Activated T-helper 1 cell treated with anti-CD3 and anti-CD28 coated beads, Interleukin-12 subunit alpha, Interleukin-12 subunit beta, Interleukin-2, Interleukin-4 antibody, amounts not matched to agents 30 ng/mL and 10 ng/mL and 1 ng/mL, durations not matched to agents 14 hours and 24 hours and 36 hours (primary cell): ENCODE measurements around the gene ENAH. TPM values are rescaled to one million over a fixed set of nuclear protein-coding genes. Genes with fewer than 3 reads are reported as not detected.

Experiments
- DNase-seq: peaks from one replicate; pipeline ENCODE4 v3.0.0; 2021; ENCODE audit warnings: low spot score
- H3K27ac Mint-ChIP-seq: one replicate; pipeline ENCODE4 v1.8.0; 2021; ENCODE audit warnings: mild to moderate bottlenecking, mixed read lengths
- H3K27me3 Mint-ChIP-seq: one replicate; pipeline ENCODE4 v1.8.0; 2022; ENCODE audit warnings: mild to moderate bottlenecking, moderate library complexity, mixed read lengths; ENCODE audit not compliant: insufficient read depth
- H3K36me3 Mint-ChIP-seq: one replicate; pipeline ENCODE4 v1.8.0; 2021; ENCODE audit warnings: low read depth, mixed read lengths
- H3K4me1 Mint-ChIP-seq: one replicate; pipeline ENCODE4 v1.8.0; 2021; ENCODE audit warnings: low read depth, mixed read lengths
- H3K4me3 Mint-ChIP-seq: one replicate; pipeline ENCODE4 v1.8.0; 2021; ENCODE audit warnings: mild to moderate bottlenecking, moderate library complexity, mixed read lengths
- H3K9me3 Mint-ChIP-seq: one replicate; pipeline ENCODE4 v1.8.0; 2021; ENCODE audit warnings: mixed read lengths
- intact Hi-C: fragments of 100-400 bp; cut with micrococcal nuclease; formaldehyde crosslinking; loops from one replicate; pipeline ENCODE4 v1.15.1; 2024
- total RNA-seq: library from RNA; stranded (reverse); gene quantifications from 2 replicates; pipeline ENCODE4 v1.2.3, GENCODE V29; 2022

The ENAH gene
- total RNA-seq, 1 donor from 2014 or later, result 0.23 TPM

- DNase-seq, result no peak
- no peak overlapping the region for H3K4me3 Mint-ChIP-seq
- H3K27ac Mint-ChIP-seq, result no peak overlapping the region
- peaks cover 2% of the 10 kb centered on the region for H3K27me3 Mint-ChIP-seq
- intact Hi-C loops, result no loop called here
- peaks cover 60% of the 10 kb centered on the region for H3K4me1 Mint-ChIP-seq
- H3K9me3 Mint-ChIP-seq, result no peaks in the 10 kb centered on the region
- H3K36me3 Mint-ChIP-seq, result no peaks in the 10 kb centered on the region
These were observed 205.8 kb downstream of the ENAH start for GRCh38 chr1:225446981-225447615.

GRCh38 chr1:225446595-225446960, 206.3 kb downstream of the ENAH start:
- Mint-ChIP-seq H3K27me3 (peaks cover 2% of the 10 kb centered on the region), H3K4me3 (no peak overlapping the region), H3K9me3 (no peaks in the 10 kb centered on the region), H3K27ac (peak overlapping the region; percentile 94), H3K36me3 (no peaks in the 10 kb centered on the region), H3K4me1 (peaks cover 65% of the 10 kb centered on the region)
- intact Hi-C loops, result no loop called here
- no peak for DNase-seq

GRCh38 chr1:225445639-225446594, 207.0 kb downstream of the ENAH start:
- Mint-ChIP-seq H3K27ac (peak overlapping the region; percentile 94), H3K36me3 (no peaks in the 10 kb centered on the region), H3K27me3 (peaks cover 2% of the 10 kb centered on the region), H3K4me3 (peak overlapping the region; percentile 74), H3K9me3 (no peaks in the 10 kb centered on the region), H3K4me1 (peaks cover 65% of the 10 kb centered on the region)
- no peak for DNase-seq
- intact Hi-C loops, result no loop called here

- Mint-ChIP-seq H3K27ac (peak overlapping the region; percentile 76), H3K27me3 (peaks cover 2% of the 10 kb centered on the region), H3K4me3 (peak overlapping the region; percentile 55), H3K4me1 (peaks cover 51% of the 10 kb centered on the region), H3K9me3 (no peaks in the 10 kb centered on the region), H3K36me3 (no peaks in the 10 kb centered on the region)
- intact Hi-C loops, result no loop called here
- DNase-seq, result no peak
These were observed 210.8 kb downstream of the ENAH start for GRCh38 chr1:225442123-225442505.

GRCh38 chr1:225441314-225442122, 211.4 kb downstream of the ENAH start:
- Mint-ChIP-seq H3K27me3 (peaks cover 2% of the 10 kb centered on the region), H3K4me1 (peaks cover 51% of the 10 kb centered on the region), H3K36me3 (no peaks in the 10 kb centered on the region), H3K27ac (peak overlapping the region; percentile 76), H3K4me3 (peak overlapping the region; percentile 55), H3K9me3 (no peaks in the 10 kb centered on the region)
- DNase-seq, result no peak
- intact Hi-C loops, result no loop called here

GRCh38 chr1:225440380-225441221, 212.3 kb downstream of the ENAH start:
- H3K36me3 Mint-ChIP-seq, result no peaks in the 10 kb centered on the region
- H3K9me3 Mint-ChIP-seq, result no peaks in the 10 kb centered on the region
- no peak overlapping the region for H3K27ac Mint-ChIP-seq
- peaks cover 46% of the 10 kb centered on the region for H3K4me1 Mint-ChIP-seq
- no peak for DNase-seq
- intact Hi-C loops, result no loop called here
- peaks cover 2% of the 10 kb centered on the region for H3K27me3 Mint-ChIP-seq
- H3K4me3 Mint-ChIP-seq, result no peak overlapping the region

GRCh38 chr1:225437710-225438437, 215.0 kb downstream of the ENAH start:
- Mint-ChIP-seq H3K4me1 (peaks cover 24% of the 10 kb centered on the region), H3K36me3 (no peaks in the 10 kb centered on the region), H3K4me3 (no peak overlapping the region), H3K27me3 (no peaks in the 10 kb centered on the region), H3K9me3 (no peaks in the 10 kb centered on the region), H3K27ac (no peak overlapping the region)
- no peak for DNase-seq
- intact Hi-C loops, result no loop called here

Other genes starting within 250 kb of the ENAH start
- gene LBR, start 225.1 kb downstream of the ENAH start, total RNA-seq, result 176 TPM in 2 replicates
- gene SRP9, start 124.7 kb upstream of the ENAH start, total RNA-seq, result 230 and 233 TPM in 2 replicates
- 1.0 and 1.6 TPM in 2 replicates for gene EPHX1, start 157.0 kb upstream of the ENAH start, total RNA-seq
- gene TMEM63A, start 229.3 kb upstream of the ENAH start, total RNA-seq, result 20.4 and 23.4 TPM in 2 replicates
- gene LEFTY1, start 236.0 kb upstream of the ENAH start, total RNA-seq, result 0.12 TPM in 1 of 2 replicates, not detected in the other